ENCODE measurements around the gene RSU1.

- TF ChIP-seq CTCF (IDR thresholded peaks at IDR 0.05) (no peak), POLR2A (IDR thresholded peaks at IDR 0.05) (no peak)
Measured at GRCh38 chr10:16765509-16766375, 51.5 kb downstream of the RSU1 start.

Measured in uterus (tissue), 2 donors.